Caco-2 (cell line): ENCODE data around the gene CMSS1. TPM values are rescaled to one million over a fixed set of nuclear protein-coding genes. Genes with fewer than 3 reads are reported as not detected.

Experiments
- BruUV-seq: library from RNA; stranded (reverse); fragments of 400-500 nt; replicated peaks from 2 replicates; lab custom pipeline; 2021; lab: Mats Ljungman, UMichigan
- CTCF ChIA-PET: fragments of 300-600 bp; sonication (Branson Sonifier 250); formaldehyde crosslinking; loops from one replicate; lab custom pipeline; 2022; ENCODE audit warnings: antibody characterized with exemption; lab: Charles Lee
- POLR2A ChIA-PET: fragments of 300-600 bp; sonication (Branson Sonifier 250); formaldehyde crosslinking; loops from one replicate; lab custom pipeline; 2022; ENCODE audit warnings: antibody characterized with exemption; lab: Charles Lee
- DNase-seq, 2 experiments: peaks; one replicate each; pipeline versions ENCODE4 v3.0.0 to v3.0.0-alpha.2; 2020 to 2022
- H3K27me3 ChIP-seq: replicated peaks from 2 replicates; pipeline ENCODE4 v1.6.0; 2011; ENCODE audit warnings: low read length; ENCODE audit not compliant: control insufficient read depth, insufficient read depth
- H3K36me3 ChIP-seq: 2 replicates; pipeline ENCODE4 v1.5.1; 2011; ENCODE audit warnings: low read length; ENCODE audit not compliant: control insufficient read depth, insufficient read depth
- H3K4me1 ChIP-seq: fragments of 250-450 bp; sonication (Bioruptor Pico); 2 replicates; pipeline ENCODE4 v1.5.1; 2020; ENCODE audit warnings: mild to moderate bottlenecking
- H3K4me3 ChIP-seq: 2 replicates; pipeline ENCODE4 v1.5.1; 2011; ENCODE audit warnings: low read depth, mild to moderate bottlenecking, control low read depth, low read length
- H3K9me3 ChIP-seq: fragments of 250-450 bp; sonication (Bioruptor Pico); 2 replicates; pipeline ENCODE4 v1.5.1; 2020; ENCODE audit warnings: mild to moderate bottlenecking, moderate library complexity
- H3K27ac Mint-ChIP-seq: one replicate; pipeline ENCODE4 v1.8.0; 2022; ENCODE audit warnings: mixed read lengths; ENCODE audit not compliant: unreplicated experiment
- H3K27me3 Mint-ChIP-seq: one replicate; pipeline ENCODE4 v1.8.0; 2022; ENCODE audit warnings: mixed read lengths; ENCODE audit not compliant: insufficient read depth, unreplicated experiment
- H3K36me3 Mint-ChIP-seq: one replicate; pipeline ENCODE4 v1.8.0; 2022; ENCODE audit warnings: mild to moderate bottlenecking, mixed read lengths; ENCODE audit not compliant: insufficient read depth, unreplicated experiment
- H3K4me1 Mint-ChIP-seq: one replicate; pipeline ENCODE4 v1.8.0; 2022; ENCODE audit warnings: low read depth, mixed read lengths; ENCODE audit not compliant: unreplicated experiment
- H3K4me3 Mint-ChIP-seq: one replicate; pipeline ENCODE4 v1.8.0; 2022; ENCODE audit warnings: mild to moderate bottlenecking, moderate library complexity, mixed read lengths; ENCODE audit not compliant: unreplicated experiment
- H3K9me3 Mint-ChIP-seq: one replicate; pipeline ENCODE4 v1.8.0; 2022; ENCODE audit warnings: mixed read lengths; ENCODE audit not compliant: unreplicated experiment
- intact Hi-C: fragments of 100-400 bp; cut with micrococcal nuclease; formaldehyde crosslinking; loops from one replicate; pipeline ENCODE4 v1.10.0; 2022; ENCODE audit not compliant: unreplicated experiment
- total RNA-seq: library from RNA; stranded (reverse); gene quantifications from 2 replicates; pipeline ENCODE4 v1.2.3, GENCODE V29; 2022
- TF ChIP-seq, protein P1 (sequence below), 2 experiments: fragments of 200-600 bp in 1 of 2; IDR thresholded peaks; 1 replicate in 1 of 2; 2 replicates in 1 of 2; pipeline versions ENCODE4 v1.5.1 to v1.8.0; 2011 to 2022; ENCODE audit warnings: antibody characterized with exemption in 1 of 2, control low read depth in 1 of 2, inconsistent platforms in 1 of 2, low read depth in 1 of 2, low read length in 1 of 2, mild to moderate bottlenecking in 1 of 2, moderate library complexity in 1 of 2; ENCODE audit not compliant: insufficient read depth in 1 of 2, severe bottlenecking in 1 of 2, unreplicated experiment in 1 of 2

The CMSS1 gene
- total RNA-seq, 1 experiment from 2014 or later: 54.4 TPM

GRCh38 chr3:99825004-99825640 is 7.5 kb downstream of the CMSS1 start:
- Mint-ChIP-seq H3K36me3 (no peaks in the 10 kb centered on the region), H3K4me3 (no peak overlapping the region), H3K27ac (no peak overlapping the region), H3K27me3 (no peaks in the 10 kb centered on the region), H3K9me3 (no peaks in the 10 kb centered on the region), H3K4me1 (peaks cover 13% of the 10 kb centered on the region)
- H3K4me1 ChIP-seq: no peaks in the 10 kb centered on the region; the same call in none of the 2 replicates
- H3K36me3 ChIP-seq: no peaks in the 10 kb centered on the region
- intact Hi-C loops: no loop called here
- TF ChIP-seq, protein P1, sequence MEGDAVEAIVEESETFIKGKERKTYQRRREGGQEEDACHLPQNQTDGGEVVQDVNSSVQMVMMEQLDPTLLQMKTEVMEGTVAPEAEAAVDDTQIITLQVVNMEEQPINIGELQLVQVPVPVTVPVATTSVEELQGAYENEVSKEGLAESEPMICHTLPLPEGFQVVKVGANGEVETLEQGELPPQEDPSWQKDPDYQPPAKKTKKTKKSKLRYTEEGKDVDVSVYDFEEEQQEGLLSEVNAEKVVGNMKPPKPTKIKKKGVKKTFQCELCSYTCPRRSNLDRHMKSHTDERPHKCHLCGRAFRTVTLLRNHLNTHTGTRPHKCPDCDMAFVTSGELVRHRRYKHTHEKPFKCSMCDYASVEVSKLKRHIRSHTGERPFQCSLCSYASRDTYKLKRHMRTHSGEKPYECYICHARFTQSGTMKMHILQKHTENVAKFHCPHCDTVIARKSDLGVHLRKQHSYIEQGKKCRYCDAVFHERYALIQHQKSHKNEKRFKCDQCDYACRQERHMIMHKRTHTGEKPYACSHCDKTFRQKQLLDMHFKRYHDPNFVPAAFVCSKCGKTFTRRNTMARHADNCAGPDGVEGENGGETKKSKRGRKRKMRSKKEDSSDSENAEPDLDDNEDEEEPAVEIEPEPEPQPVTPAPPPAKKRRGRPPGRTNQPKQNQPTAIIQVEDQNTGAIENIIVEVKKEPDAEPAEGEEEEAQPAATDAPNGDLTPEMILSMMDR (IDR thresholded peaks at IDR 0.05; ENCODE audit: insufficient read depth in 1 of 2, low read depth in 1 of 2, low read length in 1 of 2, severe bottlenecking in 1 of 2, unreplicated experiment in 1 of 2): no peak
- H3K9me3 ChIP-seq: no peaks in the 10 kb centered on the region
- POLR2A ChIA-PET: no interaction called here
- CTCF ChIA-PET: no interaction called here
- BruUV-seq: no TSS peak
- no peaks in the 10 kb centered on the region for H3K27me3 ChIP-seq
- no peak for DNase-seq
- no peak overlapping the region for H3K4me3 ChIP-seq

GRCh38 chr3:99829844-99830243 is 12.2 kb downstream of the CMSS1 start:
- BruUV-seq: no TSS peak
- no peaks in the 10 kb centered on the region; the same call in 1 of the 2 replicates for H3K4me1 ChIP-seq
- H3K27me3 ChIP-seq: no peaks in the 10 kb centered on the region
- no peak overlapping the region for H3K4me3 Mint-ChIP-seq
- ChIA-PET POLR2A (no interaction called here), CTCF (no interaction called here)
- no peak overlapping the region for H3K27ac Mint-ChIP-seq
- H3K4me3 ChIP-seq: no peak overlapping the region
- DNase-seq: no peak
- H3K4me1 Mint-ChIP-seq: peaks cover 21% of the 10 kb centered on the region
- intact Hi-C loops: loop anchor here (5.0 kb wide), 1 partner anchor 487 kb away; no protein-coding TSS in a partner anchor
- no peaks in the 10 kb centered on the region for H3K27me3 Mint-ChIP-seq
- no peaks in the 10 kb centered on the region for H3K36me3 Mint-ChIP-seq
- H3K9me3 ChIP-seq: no peaks in the 10 kb centered on the region
- H3K9me3 Mint-ChIP-seq: no peaks in the 10 kb centered on the region
- no peaks in the 10 kb centered on the region for H3K36me3 ChIP-seq
- TF ChIP-seq, protein P1 (IDR thresholded peaks at IDR 0.05; ENCODE audit: insufficient read depth in 1 of 2, low read depth in 1 of 2, low read length in 1 of 2, severe bottlenecking in 1 of 2, unreplicated experiment in 1 of 2): no peak

DNA sequence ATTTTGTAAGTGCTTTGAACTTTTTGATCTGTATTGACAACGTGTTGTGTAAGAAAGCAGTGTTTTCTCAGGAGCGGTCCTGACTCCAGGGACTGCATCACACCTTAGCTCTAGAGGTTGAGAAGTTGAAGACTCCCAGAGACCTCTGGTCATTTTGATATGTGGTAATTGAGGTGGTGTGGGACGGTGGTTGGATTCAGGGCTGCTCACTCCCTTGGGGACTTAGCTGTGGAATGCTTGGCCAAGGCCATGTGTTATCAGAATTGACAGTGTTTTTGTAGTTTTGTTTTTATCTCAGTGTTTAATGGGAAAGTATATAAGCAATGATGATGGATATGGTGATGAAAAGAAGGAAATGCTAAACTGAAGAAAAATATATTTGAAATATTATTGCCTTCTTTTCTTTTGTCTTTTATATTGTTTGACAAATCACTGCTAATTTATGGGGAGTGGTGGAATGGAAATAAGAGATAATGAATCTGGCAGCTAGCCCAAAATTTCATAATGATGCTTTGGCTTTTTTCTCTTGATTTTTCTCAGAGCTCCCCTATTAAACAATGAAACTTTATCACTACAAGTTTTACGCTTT is 16.0 kb downstream of the CMSS1 start:
- Histone ChIP-seq H3K4me3 (no peak overlapping the region), H3K4me1 (no peaks in the 10 kb centered on the region), H3K9me3 (no peaks in the 10 kb centered on the region), H3K36me3 (no peaks in the 10 kb centered on the region), H3K27me3 (no peaks in the 10 kb centered on the region)
- no TSS peak for BruUV-seq
- no peak for DNase-seq
- no peaks in the 10 kb centered on the region for H3K36me3 Mint-ChIP-seq
- POLR2A ChIA-PET: no interaction called here
- TF ChIP-seq, protein P1 (IDR thresholded peaks at IDR 0.05; ENCODE audit: insufficient read depth in 1 of 2, low read depth in 1 of 2, low read length in 1 of 2, severe bottlenecking in 1 of 2, unreplicated experiment in 1 of 2): no peak
- intact Hi-C loops: loop anchor here (2.0 to 5.0 kb wide), 2 partner anchors 484 to 757 kb away; no protein-coding TSS in a partner anchor
- no peak overlapping the region for H3K4me3 Mint-ChIP-seq
- CTCF ChIA-PET: interaction anchor here (1.5 kb wide), 1 partner anchor 420 kb away, joined by 4 read pairs; no protein-coding TSS in a partner anchor
- no peaks in the 10 kb centered on the region for H3K27me3 Mint-ChIP-seq
- H3K9me3 Mint-ChIP-seq: no peaks in the 10 kb centered on the region
- no peak overlapping the region for H3K27ac Mint-ChIP-seq
- H3K4me1 Mint-ChIP-seq: peaks cover 16% of the 10 kb centered on the region
